Loucy (cell line): ENCODE measurements around the gene OR1F1.
"Not testable (repeated sequence)": the region's sequence is repeated elsewhere in the genome, so short reads cannot be mapped to it uniquely, and the experiment has no call there.

Experiments used
- H2AFZ ChIP-seq: fragments of 200-600 bp; sonication (generic); 2 replicates; pipeline ENCODE4 v1.6.0; 2016; ENCODE audit warnings: antibody characterized with exemption, mild to moderate bottlenecking, low read length, moderate library complexity
- H3F3A ChIP-seq: fragments of 200-600 bp; 2 replicates; pipeline ENCODE4 v1.6.0; 2016; ENCODE audit warnings: antibody characterized with exemption, low read depth, mild to moderate bottlenecking
- H3K27me3 ChIP-seq: fragments of 200-600 bp; sonication (generic); 2 replicates; pipeline ENCODE4 v1.6.1; 2014; ENCODE audit warnings: low read length, mild to moderate bottlenecking; ENCODE audit not compliant: insufficient read depth, poor library complexity, severe bottlenecking
- H3K36me3 ChIP-seq: fragments of 200-600 bp; sonication (generic); 2 replicates; pipeline ENCODE4 v1.6.1; 2016; ENCODE audit warnings: low read length; ENCODE audit not compliant: insufficient read depth
- H3K4me1 ChIP-seq: fragments of 200-600 bp; sonication (generic); 2 replicates; pipeline ENCODE4 v1.5.1; 2014; ENCODE audit warnings: low read length, mild to moderate bottlenecking; ENCODE audit not compliant: insufficient read depth, poor library complexity, severe bottlenecking
- H3K4me2 ChIP-seq: fragments of 200-600 bp; sonication (generic); 2 replicates; pipeline ENCODE4 v1.6.0; 2014; ENCODE audit warnings: antibody characterized with exemption, low read length, low read depth, mild to moderate bottlenecking; ENCODE audit not compliant: poor library complexity, severe bottlenecking
- H3K4me3 ChIP-seq: fragments of 200-600 bp; sonication (generic); 2 replicates; pipeline ENCODE4 v1.5.1; 2014; ENCODE audit warnings: low read length, mild to moderate bottlenecking, mixed read lengths; ENCODE audit not compliant: poor library complexity, severe bottlenecking
- H3K79me2 ChIP-seq: fragments of 200-600 bp; sonication (generic); 2 replicates; pipeline ENCODE4 v1.6.1; 2014; ENCODE audit warnings: low read length; ENCODE audit not compliant: insufficient read depth
- H3K9ac ChIP-seq: fragments of 200-600 bp; sonication (generic); 2 replicates; pipeline ENCODE4 v1.6.0; 2014; ENCODE audit warnings: mild to moderate bottlenecking, low read depth, low read length, moderate library complexity; ENCODE audit not compliant: poor library complexity, severe bottlenecking
- H3K9me2 ChIP-seq: fragments of 200-600 bp; sonication (generic); replicated peaks from 2 replicates; pipeline ENCODE4 v1.6.1; 2016; ENCODE audit warnings: low read depth, low read length, mixed read lengths
- H3K9me3 ChIP-seq: fragments of 200-600 bp; sonication (generic); 2 replicates; pipeline ENCODE4 v1.6.1; 2014; ENCODE audit warnings: mild to moderate bottlenecking, antibody characterized with exemption, low read length, low read depth; ENCODE audit not compliant: insufficient read depth
- H4K20me1 ChIP-seq: fragments of 200-600 bp; sonication (generic); 2 replicates; pipeline ENCODE4 v1.6.0; 2014; ENCODE audit warnings: antibody characterized with exemption, low read length, mild to moderate bottlenecking; ENCODE audit not compliant: insufficient read depth, poor library complexity, severe bottlenecking
- CTCF ChIP-seq: fragments of 200-600 bp; sonication (generic); conservative IDR thresholded peaks from 2 replicates; pipeline ENCODE4 v1.5.1; 2014; ENCODE audit warnings: mild to moderate bottlenecking, antibody characterized with exemption, low read length
- EZH2phosphoT487 ChIP-seq: fragments of 200-600 bp; IDR thresholded peaks from 2 replicates; pipeline ENCODE4 v1.6.1; 2018; ENCODE audit warnings: antibody characterized with exemption, mild to moderate bottlenecking, moderate library complexity, borderline replicate concordance

OR1F1 gene

GRCh38 chr16:3187798-3188674, at the start of gene OR1F1:
OR1F1 (plus strand) TSS chr16:3188204.
- TF ChIP-seq CTCF (no peak), EZH2phosphoT487 (no peak)
- H3K27me3 ChIP-seq: no peaks in the 10 kb centered on the region
- H3K9me3 ChIP-seq: no peaks in the 10 kb centered on the region
- H3K36me3 ChIP-seq: no peaks in the 10 kb centered on the region
- no peaks in the 10 kb centered on the region for H3K9me2 ChIP-seq
- no peaks in the 10 kb centered on the region for H3F3A ChIP-seq
- H3K4me1 ChIP-seq: no peaks in the 10 kb centered on the region
- no peak within 1 kb of the TSS for H3K9ac ChIP-seq
- no peaks in the 10 kb centered on the region for H3K79me2 ChIP-seq
- H3K4me3 ChIP-seq: no peak within 1 kb of the TSS
- H2AFZ ChIP-seq: no peak within 1 kb of the TSS
- H4K20me1 ChIP-seq: no peaks in the 10 kb centered on the region
- H3K4me2 ChIP-seq: no peak within 1 kb of the TSS

GRCh38 chr16:3138342-3138741, 49.7 kb upstream of the OR1F1 start:
- Histone ChIP-seq H3K4me1 (no peaks in the 10 kb centered on the region), H3K4me3 (no peak overlapping the region), H3K9me2 (no peaks in the 10 kb centered on the region), H3K79me2 (peaks cover 20% of the 10 kb centered on the region), H3K9me3 (no peaks in the 10 kb centered on the region), H3K36me3 (no peaks in the 10 kb centered on the region), H2AFZ (no peak overlapping the region), H3F3A (no peaks in the 10 kb centered on the region), H4K20me1 (no peaks in the 10 kb centered on the region), H3K27me3 (peaks cover 5% of the 10 kb centered on the region), H3K9ac (no peak overlapping the region), H3K4me2 (no peak overlapping the region)
- no peak for TF ChIP-seq CTCF
- TF ChIP-seq EZH2phosphoT487: no peak

- Histone ChIP-seq H3F3A (no peaks in the 10 kb centered on the region), H3K9me3 (no peaks in the 10 kb centered on the region), H4K20me1 (no peaks in the 10 kb centered on the region), H3K4me3 (no peak overlapping the region), H3K9me2 (no peaks in the 10 kb centered on the region), H3K79me2 (peaks cover 16% of the 10 kb centered on the region), H3K4me1 (no peaks in the 10 kb centered on the region), H3K9ac (no peak overlapping the region), H3K27me3 (peaks cover 5% of the 10 kb centered on the region), H3K4me2 (no peak overlapping the region), H2AFZ (no peak overlapping the region), H3K36me3 (no peaks in the 10 kb centered on the region)
- TF ChIP-seq CTCF: no peak
- TF ChIP-seq EZH2phosphoT487: no peak
These were observed 49.1 kb upstream of the OR1F1 start for GRCh38 chr16:3138823-3139426.

GRCh38 chr16:3139561-3139960, 48.4 kb upstream of the OR1F1 start:
- not testable (repeated sequence) for H3K4me2 ChIP-seq, H3K27me3 ChIP-seq, H3K79me2 ChIP-seq, H4K20me1 ChIP-seq, H3K9ac ChIP-seq, H2AFZ ChIP-seq, H3F3A ChIP-seq, H3K36me3 ChIP-seq, H3K9me3 ChIP-seq, H3K4me1 ChIP-seq, H3K4me3 ChIP-seq, H3K9me2 ChIP-seq
